NCI-H146 treated with DMSO at 0.1 percent for 48 hours (cell line): ENCODE measurements around the gene ZNF423.

Experiments
- DNase-seq: peaks from one replicate; lab custom pipeline; 2025; ENCODE audit not compliant: unreplicated experiment; lab: John Stamatoyannopoulos, UW

ZNF423 gene

DNA sequence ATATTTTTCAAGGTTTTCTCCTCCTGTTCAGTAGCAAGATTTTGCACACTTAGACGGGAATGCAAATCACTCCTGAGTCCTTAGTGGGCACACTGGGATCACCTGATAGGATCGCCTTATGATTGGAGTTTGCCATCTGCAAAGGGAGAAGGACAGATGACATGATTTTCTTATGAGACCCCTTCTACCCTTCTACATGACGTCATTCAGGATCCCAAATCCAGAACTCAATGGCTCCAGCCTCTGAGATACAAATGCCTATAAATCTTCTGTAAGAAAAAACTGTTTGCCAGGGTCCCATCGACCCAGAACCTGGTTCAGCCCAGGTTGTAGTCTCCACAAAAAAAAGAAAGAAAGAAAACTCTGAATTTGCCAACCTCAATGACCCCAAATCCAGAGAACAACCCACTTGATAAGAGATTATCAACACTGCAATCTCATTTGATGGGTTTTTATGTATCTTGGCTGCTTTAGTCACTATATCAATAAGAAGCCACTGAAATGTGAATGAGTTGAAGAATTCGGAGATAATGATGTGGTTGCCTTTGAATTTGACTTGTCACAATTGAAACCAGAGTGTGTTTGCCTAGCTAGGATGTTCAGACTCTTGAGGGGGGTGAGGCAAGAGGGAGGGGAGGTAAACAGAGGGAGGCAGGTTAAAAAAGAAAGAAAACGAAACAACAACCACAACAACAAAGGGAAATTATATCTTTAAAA is 6.7 kb downstream of the ZNF423 start:
- DNase-seq: no peak

DNA sequence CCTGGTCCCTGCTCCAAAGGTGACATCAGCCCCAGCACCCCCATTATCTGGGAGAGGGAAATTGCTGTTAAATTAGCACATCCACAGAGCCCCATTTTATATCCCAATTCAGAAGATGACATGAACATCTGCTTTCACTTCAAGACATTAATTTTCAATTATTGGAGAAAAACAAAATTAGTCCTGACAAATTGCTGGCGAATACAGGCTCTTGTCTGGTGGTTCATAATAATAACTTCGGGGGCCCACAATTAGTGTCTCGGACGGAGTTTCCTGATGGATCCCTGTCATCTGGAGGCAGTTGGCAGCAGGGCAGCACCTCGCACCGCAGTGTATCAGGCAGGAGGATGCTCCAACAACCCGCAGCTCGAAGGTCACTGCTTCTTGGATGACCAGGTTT is 7.4 kb downstream of the ZNF423 start:
- no peak for DNase-seq

DNA sequence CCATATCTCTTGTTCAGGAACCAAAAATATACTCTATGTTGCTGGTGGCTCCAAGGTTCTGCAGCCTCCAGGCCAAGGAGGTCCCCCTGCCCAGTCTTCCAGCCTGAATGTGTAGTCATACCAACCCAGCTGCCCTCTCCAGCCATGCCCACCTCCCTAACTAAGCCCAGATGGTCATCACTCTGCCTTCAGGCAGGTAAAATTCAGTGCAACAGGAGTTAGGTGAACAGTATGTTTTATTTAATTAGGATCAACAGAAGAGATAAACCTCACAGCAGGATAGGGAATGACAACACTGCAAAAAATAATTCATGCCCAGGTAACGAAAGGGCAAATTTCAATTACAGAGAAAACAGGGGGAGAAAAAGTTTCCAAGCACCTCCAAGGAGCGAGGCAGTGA is 9.1 kb downstream of the ZNF423 start:
- DNase-seq: no peak

DNA sequence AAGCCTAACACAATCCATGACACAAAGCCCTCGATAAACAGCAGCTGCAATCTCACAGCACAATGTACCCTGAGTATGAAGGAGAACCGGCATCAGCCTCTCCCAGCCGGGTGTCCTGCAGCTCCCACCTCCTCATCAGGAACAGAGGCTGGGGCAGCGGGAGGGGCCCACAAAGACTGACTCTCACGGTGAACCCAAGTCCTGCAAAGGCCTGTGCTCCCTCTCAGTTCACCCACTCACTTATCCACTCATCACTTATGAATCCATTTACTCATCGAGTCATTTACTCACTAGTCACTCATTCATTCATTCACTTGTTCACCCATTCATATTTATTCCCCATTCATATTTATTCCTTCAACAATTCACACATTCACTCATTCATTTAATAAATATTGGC is 11.6 kb downstream of the ZNF423 start:
- DNase-seq: no peak

DNA sequence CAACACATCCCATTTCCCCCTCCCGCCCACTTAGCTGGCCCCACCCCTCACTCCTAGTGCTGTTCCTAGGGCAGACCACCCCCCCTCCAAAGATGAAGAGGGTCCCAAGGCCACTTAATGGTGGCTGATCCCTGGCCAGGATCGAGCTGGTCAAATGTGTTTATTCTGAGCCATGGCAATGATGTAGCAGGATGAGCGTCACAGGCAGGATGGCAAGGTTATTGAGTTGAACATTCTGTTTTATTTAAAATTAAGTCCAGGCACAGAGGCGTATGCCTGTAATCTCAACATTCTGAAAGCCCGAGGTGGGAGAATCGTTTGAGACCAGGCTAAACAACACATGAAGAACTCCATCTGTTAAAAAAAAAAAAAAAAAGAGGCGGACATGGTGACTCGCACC is 12.2 kb downstream of the ZNF423 start:
- no peak for DNase-seq

DNA sequence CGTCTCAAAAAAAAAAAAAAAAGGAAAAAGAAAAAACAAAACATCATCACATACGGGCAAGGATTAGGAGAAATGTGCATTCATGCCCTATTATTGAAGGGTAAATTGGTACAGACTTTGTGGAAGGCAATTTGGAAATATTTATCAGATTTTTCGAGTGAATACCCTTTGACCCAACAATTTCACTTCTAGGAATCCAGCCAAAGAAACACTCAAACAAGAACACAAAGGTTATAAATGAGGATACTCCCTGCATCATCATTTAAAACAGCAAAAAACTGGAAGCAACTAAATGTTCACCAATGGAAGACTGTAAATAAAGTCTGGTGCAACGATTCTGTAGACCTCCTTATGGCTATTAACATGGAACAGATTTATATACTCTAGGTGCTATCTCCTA is 12.9 kb downstream of the ZNF423 start:
- no peak for DNase-seq

DNA sequence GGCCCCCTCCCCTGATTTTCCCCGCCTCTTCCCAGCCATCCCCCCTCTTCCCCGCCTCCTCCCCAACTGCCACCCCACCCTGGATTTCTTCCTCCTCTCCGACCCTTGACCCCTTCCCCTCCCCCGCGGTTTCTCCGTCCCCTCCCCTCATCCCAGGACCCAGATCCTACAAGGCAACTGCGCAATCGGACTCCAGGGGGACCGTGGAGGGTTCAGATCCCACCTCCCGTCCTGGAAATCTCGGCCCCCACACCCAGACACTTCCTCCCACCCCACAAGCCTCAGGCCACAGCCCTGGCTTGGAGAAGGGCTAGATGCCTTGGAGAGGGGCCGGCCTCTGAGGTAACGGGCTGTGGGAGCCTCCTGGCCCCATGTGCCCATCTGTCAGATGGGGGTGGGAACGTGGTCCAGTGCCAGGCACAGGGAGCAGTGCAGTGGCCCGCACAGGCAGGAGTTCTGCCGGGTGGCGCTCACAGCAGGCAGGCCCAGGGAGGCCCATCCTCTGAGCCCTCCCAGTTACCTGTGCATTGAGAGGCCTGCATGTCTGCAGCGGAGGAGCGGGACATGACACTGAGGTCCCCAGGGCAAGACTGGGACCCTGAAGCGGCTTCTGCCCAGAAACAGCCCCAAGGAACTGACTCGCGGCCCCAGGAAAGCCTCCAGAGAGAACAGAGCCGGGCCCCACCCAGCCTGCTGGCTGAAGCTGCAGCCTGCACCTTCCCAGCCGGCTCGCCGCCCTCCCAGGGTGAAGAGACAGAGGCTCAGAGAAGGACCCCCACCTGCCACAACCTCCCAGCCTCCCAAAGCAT is 16.7 kb downstream of the ZNF423 start:
- no peak for DNase-seq

DNA sequence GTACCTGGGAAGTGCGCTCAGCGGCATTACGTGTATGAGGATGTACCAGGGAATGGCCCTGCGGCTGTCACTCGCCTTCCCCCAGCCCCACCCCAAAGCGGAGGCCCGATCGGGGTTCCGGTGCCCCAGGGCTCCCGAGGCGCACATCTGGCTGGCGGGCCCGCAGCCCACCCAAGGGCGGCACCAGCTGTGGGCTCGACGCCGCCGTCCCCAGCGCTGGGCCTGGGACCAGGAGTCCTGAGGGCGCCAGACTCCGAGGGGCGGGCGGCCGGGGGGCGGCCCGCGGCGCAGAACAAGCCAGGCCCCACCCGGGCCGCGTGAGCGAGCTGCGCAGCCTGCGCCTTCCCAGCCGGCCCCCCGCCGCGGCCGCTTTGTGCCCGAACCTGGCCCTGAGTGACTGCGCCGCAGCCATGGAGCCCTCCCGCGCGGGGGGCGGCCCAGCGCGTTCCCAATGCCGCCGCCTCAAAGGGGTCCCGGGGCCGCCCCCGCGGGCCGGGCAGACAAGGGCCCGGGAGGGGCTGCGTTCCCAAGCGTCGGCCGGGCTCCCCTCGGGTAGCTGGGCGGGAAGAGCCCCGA is 17.4 kb downstream of the ZNF423 start:
- no peak for DNase-seq

DNA sequence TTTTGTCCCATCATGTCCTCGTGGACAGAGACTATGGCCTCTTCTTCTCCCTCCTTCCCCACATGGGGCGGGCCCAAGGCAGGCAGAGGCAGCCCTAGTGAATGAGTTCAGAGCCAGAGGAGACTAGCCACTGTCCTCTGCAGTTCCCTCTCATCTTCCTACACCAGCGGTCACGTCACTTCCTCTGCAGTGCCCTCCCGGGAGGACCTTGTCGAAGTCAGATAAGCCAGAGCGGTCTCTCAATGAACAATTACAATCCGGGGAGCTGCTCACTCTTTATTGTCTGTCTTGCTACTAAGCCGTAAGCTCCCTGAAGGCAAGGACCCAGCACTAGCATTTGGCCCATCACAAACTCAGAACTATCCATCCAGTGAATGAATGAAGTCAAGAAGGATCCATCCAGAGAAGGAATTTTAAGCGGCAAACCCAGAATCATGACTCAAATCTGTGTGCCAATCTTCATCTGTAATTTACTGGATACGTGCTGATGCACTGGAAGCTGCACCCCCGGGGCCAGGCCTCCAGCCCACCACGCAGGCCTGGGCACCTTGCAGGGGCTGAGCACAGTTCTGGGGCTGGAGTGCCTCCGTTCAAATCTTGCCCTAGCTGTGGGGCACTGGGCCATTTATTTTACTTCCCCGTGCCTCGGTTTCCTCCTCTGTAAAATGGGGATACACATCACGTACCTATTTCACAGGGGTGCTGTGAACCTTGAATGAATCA is 18.1 kb downstream of the ZNF423 start:
- no peak for DNase-seq

DNA sequence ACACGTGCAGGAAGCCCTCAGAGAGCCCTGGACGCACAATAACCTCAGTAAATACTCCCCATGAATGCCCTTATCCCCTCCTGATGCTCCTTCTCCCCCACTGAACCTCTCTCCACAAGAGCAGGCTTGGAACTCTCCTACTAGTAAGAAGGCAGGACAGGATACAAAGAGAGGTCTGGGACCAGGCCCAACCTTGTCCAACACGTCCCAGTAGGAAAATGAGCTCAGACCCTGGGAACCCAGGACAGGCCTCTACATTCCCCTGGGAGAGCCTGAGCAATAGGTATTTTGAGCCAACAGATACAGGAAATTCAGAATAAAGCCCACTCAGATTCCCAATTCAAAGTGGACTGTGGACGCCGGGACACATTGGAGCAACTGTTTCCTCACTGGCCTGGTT is 19.2 kb downstream of the ZNF423 start:
- DNase-seq: no peak

DNA sequence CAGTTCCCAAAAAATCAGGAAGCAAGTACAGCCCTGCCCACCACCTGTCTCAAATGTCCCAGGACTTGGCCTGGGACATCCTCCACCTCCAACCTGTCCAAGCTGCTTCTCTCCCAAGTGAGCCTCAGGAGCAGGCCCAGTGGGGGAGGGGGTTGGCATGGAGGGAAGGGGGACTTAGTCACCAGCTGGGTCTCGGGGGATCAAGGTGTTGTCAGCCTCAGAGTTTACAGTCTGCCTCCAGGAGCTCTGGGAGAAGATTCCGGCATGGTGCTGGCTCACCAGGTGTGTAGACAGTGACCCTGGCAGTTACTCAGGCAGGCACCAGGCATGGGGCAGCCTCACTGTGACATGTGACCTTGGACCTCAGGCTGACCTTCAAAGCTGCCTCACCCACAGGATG is 19.7 kb downstream of the ZNF423 start:
- no peak for DNase-seq

DNA sequence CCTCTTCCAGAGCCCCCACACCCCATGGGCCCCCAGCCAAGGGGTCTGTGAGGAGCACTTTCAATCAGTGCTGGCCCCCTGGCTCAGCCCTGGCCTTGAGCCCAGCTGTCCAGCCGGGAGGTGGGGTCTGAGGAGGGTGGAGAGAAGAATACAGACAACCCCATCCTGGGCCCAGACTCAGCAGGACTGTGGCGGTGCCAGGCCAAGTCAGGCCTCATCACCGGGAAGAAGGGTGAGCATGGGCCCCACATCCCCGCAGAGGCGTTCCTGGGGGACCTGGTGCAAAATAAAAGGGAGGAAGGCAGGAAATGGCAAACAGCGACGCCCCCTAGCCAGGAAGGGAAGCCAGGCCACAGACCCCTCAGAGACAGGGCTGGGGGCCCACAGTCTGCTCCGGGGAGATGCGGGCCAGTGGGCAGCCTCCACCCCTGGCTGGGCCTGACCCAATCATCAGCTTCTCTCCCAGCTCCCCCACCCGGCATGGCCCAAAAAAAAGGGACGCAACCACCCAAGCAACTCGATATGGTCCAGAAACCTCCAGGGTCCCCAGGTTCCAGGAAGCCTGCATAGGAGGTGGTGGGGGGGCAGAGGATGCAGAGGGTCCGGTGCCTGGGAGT is 20.6 kb downstream of the ZNF423 start:
- no peak for DNase-seq

DNA sequence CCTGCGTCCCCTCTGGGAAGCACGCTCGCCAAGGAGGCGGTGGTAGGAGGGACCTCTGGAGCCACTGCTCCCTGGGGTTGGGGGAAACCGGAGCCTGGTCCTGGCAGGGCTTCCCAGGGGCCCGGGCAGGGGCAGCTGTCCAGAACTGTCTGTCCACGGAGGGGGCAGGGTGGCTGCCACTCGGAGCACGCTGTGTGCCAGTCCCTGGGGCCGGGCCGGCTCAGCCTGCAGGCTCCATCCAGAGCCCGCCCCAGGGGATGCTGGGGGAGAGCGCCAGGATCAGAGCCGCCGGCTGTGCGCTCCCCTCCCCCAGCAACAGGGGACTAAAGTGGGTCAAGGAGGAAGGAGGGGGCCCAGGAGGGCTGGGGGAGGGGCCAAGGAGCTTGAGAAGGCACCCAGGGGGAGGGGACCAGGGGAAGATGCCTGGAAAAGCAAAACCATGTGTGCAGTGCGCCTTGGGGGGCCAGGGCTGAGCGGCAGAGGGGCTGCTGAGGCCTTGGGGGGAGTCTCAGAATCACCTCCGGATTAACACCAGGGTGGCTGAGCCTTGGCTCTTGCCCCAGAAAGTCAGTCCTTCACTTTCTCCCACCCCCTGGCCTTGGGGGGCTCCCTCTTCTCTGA is 21.3 kb downstream of the ZNF423 start:
- DNase-seq: no peak

DNA sequence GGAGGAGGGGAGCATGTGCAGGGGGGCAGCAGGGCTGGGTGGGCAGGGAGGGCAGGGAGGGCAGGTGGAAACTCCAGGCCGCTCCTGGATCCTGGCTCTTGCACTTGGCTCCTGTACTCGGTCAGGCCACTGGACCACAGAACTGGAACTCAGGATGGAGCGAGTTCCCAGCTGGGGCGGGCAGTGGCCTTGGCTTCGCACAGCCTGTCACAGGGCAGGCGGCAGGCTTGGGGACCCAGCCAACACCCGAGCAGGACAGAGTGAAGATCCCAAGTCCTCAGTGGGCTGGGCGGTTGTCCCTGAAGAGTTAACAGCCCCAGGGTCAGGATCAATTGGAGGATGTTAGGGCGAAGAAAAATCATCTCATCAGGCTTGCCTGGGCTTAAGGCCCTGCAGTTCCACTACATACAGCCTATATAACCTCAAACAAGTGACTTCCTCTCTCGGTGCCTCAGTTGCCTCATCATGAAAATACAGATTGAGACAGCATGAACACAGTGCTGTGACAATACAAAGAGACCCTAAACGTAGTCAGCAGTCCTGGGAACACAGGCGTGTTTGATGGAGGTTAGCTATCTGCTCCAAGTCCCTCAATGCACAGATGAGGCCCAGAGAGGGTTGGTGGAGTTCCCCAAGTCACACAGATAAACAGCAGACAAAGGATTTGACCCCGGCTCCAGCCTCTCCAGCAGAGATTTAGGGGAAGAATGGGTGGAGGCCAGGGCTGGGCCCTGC is 21.9 kb downstream of the ZNF423 start:
- no peak for DNase-seq

DNA sequence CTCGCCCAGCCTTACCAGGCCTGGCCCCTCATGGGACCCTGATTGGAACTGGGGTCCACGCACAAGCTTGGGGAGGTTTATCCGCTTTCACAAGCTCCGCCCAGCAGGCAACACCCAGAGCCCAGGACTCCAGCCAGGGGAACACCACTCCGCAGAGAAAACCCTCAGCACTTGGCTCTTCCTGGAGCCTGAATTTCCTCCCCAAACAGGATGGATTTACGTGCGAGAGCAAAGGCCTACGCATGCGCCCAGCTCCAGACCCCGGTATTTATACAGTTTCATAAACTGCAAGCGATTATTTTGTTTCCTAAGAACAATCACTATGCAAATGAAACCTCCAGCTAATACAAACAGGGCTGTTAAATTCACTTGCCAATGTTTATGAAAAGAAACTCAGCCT is 22.8 kb downstream of the ZNF423 start:
- no peak for DNase-seq

DNA sequence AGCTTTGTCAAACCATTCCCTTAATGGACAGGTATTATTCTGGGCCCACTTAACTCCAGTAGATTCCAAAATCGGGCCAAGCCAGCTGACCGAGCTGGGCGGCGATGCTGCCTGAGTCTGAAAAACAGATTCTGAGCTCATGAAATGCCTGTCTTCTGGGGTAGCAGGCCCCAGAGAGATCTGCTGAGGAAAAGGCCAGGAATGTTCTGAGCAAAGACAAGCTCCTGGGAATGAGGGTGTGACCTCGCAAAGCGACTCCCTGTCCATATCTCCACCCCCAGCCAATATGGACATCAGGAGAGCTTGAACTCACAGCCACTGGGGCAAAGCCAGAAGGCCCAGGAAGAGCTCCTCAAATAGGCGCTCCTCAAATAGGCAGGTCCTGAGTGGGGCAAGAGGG is 23.7 kb downstream of the ZNF423 start:
- DNase-seq: no peak

DNA sequence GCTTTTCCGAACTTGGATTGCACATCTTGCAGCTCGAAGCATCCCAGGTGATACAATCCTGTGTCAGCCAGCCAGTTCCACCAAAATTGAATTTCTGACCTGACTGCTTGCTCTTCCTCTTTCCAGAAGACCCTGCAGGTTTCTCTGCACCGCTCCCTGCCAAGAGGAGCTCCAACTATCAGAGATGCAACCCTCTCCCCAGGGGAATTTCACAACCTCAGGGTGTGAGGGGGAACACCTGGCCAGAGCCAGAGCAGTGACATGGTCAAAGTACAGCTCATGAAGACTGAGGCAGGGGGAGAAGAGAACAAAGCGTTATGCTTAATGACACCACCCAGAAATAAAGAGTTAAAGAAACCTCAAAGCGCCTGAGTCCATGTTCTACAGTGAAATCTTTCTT is 25.0 kb downstream of the ZNF423 start:
- no peak for DNase-seq

DNA sequence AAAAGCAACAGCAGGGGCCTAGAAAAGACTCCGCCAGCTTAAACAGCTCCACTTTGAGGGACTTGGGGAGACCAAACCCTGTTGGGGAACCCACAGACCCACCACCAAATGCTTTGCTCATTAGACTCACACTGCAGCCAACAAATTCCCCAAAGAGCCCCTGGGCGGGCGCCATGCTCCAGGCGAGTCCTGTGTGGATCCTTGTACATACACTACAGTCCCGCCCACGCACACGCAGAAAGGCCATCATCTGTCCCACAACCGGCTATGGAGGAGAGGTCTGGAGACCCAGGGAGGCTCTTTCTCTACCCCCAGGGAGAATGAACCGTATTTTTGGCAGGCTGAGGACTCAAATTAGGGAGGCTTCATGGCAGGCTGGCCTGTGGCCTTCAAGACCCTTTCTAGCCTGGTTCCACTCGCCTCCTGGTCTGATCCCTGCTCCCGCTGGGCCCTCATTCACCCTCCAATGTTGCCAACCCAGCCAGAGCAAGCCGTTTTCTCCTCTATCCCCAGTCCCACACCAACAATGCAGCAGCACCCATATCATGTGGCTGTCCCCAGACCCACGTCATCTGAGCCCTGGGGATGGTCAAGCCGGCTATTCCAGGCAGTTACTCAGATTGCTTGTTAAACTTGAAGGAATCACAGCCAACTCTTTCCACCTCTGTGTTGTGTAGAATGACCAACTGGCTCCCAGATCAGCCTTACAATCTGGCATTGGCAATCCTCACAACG is 27.2 kb downstream of the ZNF423 start:
- no peak for DNase-seq

DNA sequence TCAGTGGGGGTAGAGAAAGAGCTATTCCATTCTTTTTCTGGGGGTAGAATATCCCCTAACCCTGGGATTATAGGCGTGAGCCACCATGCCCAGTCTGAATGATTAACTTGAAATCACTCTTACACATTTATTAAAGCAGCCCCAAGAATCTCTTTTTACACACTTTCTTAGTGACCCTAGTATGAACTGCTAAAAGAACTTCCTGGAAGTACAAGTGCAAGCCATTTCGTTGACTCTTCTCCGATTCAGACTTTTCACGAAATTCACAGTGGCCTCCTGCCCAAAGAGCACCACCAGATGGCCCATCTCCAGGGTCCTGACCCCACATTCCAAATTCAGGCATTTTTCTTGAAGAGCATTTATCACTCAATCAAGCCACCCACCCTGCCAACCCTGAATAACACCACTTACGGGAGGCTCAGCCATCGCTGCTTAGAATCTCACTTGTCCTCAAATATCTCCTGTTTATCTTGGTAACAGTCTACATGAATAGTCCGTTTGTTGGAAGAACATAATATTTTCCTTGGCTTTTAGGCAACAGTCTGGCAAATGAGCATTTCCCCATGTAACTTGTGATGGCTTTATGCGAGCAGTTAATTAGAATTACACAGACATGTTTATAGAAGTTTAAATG is 28.0 kb downstream of the ZNF423 start:
- DNase-seq: no peak
